Fibroblast of skin of left biceps (primary cell): ENCODE results near the gene CATSPERB.
"Not testable (repeated sequence)": the region's sequence is repeated elsewhere in the genome, so short reads cannot be mapped to it uniquely, and the experiment has no call there.

Experiments
- DNase-seq, 2 experiments: peaks; one replicate each; pipeline ENCODE4 v3.0.0-alpha.2; 2013; ENCODE audit warnings: low read depth in 2 of 2

The CATSPERB gene

GRCh38 chr14:91580876-91581577, 150.9 kb downstream of the CATSPERB start:
- no peak for DNase-seq

GRCh38 chr14:91577632-91578233, 154.2 kb downstream of the CATSPERB start:
- DNase-seq, result no peak

GRCh38 chr14:91575469-91576208, 156.2 kb downstream of the CATSPERB start:
- no peak for DNase-seq

GRCh38 chr14:91573894-91574837, 157.7 kb downstream of the CATSPERB start:
- DNase-seq, result peak; percentile 15 to 21

GRCh38 chr14:91573528-91573893, 158.4 kb downstream of the CATSPERB start:
- DNase-seq, result no peak

GRCh38 chr14:91570021-91570420, 161.9 kb downstream of the CATSPERB start:
- DNase-seq, result no peak

- no peak for DNase-seq
Measured at GRCh38 chr14:91569301-91569700, 162.6 kb downstream of the CATSPERB start.

GRCh38 chr14:91568626-91569025, 163.3 kb downstream of the CATSPERB start:
- no peak for DNase-seq

GRCh38 chr14:91567827-91568226, 164.1 kb downstream of the CATSPERB start:
- not testable (repeated sequence) for DNase-seq

GRCh38 chr14:91555531-91555930, 176.4 kb downstream of the CATSPERB start:
- no peak for DNase-seq

GRCh38 chr14:91554535-91555332, 177.2 kb downstream of the CATSPERB start:
- DNase-seq, result no peak

GRCh38 chr14:91548108-91548507, 183.8 kb downstream of the CATSPERB start:
- no peak for DNase-seq

- no peak for DNase-seq
Measured at GRCh38 chr14:91545946-91546716, 185.8 kb downstream of the CATSPERB start.

- DNase-seq, result no peak
Measured at GRCh38 chr14:91545204-91545603, 186.7 kb downstream of the CATSPERB start.

- no peak for DNase-seq
Measured at GRCh38 chr14:91536327-91536726, 195.6 kb downstream of the CATSPERB start.

- DNase-seq, result not testable (repeated sequence)
Measured at GRCh38 chr14:91534059-91534458, 197.8 kb downstream of the CATSPERB start.

GRCh38 chr14:91533623-91534022, 198.3 kb downstream of the CATSPERB start:
- DNase-seq, result no peak
